Adrenal gland (tissue), 5 donors: Measurements from ENCODE around the gene PON3.

Source experiments
- CTCF ChIP-seq, 6 experiments: fragments of 450-650 bp in 4 of 6; fragments of 200-600 bp in 2 of 6; sonication (generic) in 1 of 6; IDR thresholded peaks; 1 replicate in 5 of 6; 2 replicates in 1 of 6; pipeline versions ENCODE4 v1.5.1 to v1.8.0; 2016 to 2021; ENCODE audit warnings: antibody characterized with exemption in 6 of 6, mild to moderate bottlenecking in 2 of 6, moderate library complexity in 1 of 6
- POLR2A ChIP-seq, 2 donors: fragments of 450-650 bp; IDR thresholded peaks; one replicate each; pipeline ENCODE4 v1.6.1; 2017; ENCODE audit warnings: antibody characterized with exemption in 2 of 2, mild to moderate bottlenecking in 2 of 2, moderate library complexity in 1 of 2
- donor health status: DM: no; HTN: no; CAD: no.

GRCh38 chr7:95407751-95408150, 11.6 kb upstream of the PON3 start:
- TF ChIP-seq CTCF (IDR thresholded peaks at IDR 0.05) (no peak), POLR2A (IDR thresholded peaks at IDR 0.05) (no peak)
